GM12874 (cell line): ENCODE results near the gene EMID1.

ENCODE experiments used
- CTCF ChIP-seq: IDR thresholded peaks from 2 replicates; pipeline ENCODE4 v1.5.1; 2011; ENCODE audit warnings: low read depth, mild to moderate bottlenecking, control low read depth, low read length, moderate library complexity; ENCODE audit not compliant: insufficient read depth

Gene EMID1

GRCh38 chr22:29308148-29308790 is 102.6 kb downstream of the EMID1 start:
- TF ChIP-seq CTCF, result no peak

GRCh38 chr22:29308791-29309262 is 103.1 kb downstream of the EMID1 start:
- no peak for TF ChIP-seq CTCF
